ENCODE measurements around the gene TBC1D24.

TBC1D24 gene

DNA sequence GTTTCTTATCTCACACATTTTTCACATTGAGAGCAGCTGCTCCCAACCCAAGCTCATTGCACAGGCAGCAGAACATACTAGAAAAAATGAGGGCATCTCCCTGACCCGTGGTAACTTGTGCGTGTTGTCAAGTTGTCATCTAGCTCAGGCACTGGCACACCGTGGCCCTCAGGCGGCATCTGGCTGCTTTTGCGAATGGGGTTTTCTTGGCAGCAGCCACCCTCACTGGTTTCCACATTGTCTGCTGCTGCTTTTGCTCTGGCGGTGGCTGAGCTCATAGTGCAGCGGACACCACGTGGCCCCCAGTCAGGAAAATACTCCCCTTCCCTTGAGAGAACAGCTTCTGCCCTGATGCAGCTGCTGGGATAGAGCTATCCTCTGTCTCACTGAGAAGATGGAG is 24.4 kb upstream of the TBC1D24 start:
- no peak overlapping the region for H3K4me3 ChIP-seq (ENCODE audit: low read length)
- no peak for DNase-seq (ENCODE audit: low read depth)
- TF ChIP-seq, protein P1, sequence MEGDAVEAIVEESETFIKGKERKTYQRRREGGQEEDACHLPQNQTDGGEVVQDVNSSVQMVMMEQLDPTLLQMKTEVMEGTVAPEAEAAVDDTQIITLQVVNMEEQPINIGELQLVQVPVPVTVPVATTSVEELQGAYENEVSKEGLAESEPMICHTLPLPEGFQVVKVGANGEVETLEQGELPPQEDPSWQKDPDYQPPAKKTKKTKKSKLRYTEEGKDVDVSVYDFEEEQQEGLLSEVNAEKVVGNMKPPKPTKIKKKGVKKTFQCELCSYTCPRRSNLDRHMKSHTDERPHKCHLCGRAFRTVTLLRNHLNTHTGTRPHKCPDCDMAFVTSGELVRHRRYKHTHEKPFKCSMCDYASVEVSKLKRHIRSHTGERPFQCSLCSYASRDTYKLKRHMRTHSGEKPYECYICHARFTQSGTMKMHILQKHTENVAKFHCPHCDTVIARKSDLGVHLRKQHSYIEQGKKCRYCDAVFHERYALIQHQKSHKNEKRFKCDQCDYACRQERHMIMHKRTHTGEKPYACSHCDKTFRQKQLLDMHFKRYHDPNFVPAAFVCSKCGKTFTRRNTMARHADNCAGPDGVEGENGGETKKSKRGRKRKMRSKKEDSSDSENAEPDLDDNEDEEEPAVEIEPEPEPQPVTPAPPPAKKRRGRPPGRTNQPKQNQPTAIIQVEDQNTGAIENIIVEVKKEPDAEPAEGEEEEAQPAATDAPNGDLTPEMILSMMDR (IDR thresholded peaks at IDR 0.05; ENCODE audit: insufficient read depth, low read depth, low read length, missing control alignments) = no peak

DNA sequence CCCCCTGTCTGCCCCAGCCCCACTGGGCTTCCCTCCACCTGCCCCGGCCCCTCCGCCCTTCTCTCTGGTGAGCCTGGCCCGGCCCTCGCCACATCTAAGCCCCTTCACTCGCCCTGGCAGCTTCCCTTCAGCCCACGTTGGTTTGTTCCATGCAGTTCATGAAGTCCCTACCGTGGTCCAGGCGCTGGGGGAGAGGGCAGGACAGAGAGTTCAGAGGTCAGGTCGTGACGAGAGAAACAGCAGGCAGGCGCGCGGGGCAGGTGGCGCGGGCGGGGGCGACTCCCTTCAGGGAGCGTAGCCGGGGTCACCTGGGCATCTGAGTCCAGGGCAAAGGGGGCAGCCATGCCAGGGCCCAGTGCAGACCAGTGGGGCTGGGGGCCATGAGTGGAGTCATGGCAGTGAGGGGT is 23.9 kb upstream of the TBC1D24 start:
- TF ChIP-seq, protein P1 (IDR thresholded peaks at IDR 0.05; ENCODE audit: insufficient read depth, low read depth, low read length, missing control alignments) = no peak
- H3K4me3 ChIP-seq (ENCODE audit: low read length) = no peak overlapping the region
- DNase-seq (ENCODE audit: low read depth) = no peak

DNA sequence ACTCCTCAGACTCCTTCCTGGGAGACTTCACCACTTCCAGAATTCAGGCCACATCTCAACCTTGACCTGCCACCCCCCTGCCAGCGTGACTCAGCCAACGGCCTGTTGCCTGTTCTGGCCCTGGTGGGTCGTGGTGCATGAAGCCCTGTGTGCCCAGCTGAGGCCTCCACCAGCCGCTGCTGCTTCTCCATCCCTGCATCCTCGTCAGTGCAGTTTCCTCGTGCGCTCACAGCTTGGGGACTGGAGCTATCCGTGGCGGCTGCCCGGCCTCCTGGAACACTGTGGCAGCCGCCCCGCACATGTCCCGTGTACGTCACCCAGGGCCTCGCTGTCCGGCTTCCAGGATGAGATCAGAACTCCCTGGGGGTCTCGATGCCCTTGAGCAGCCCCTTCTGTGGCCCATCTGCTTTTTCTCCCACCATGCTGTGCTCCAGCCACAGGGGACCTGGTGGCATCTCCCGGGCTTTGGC is 23.0 kb upstream of the TBC1D24 start:
- TF ChIP-seq, protein P1 (IDR thresholded peaks at IDR 0.05; ENCODE audit: insufficient read depth, low read depth, low read length, missing control alignments) = no peak
- DNase-seq (ENCODE audit: low read depth) = no peak
- no peak overlapping the region for H3K4me3 ChIP-seq (ENCODE audit: low read length)

DNA sequence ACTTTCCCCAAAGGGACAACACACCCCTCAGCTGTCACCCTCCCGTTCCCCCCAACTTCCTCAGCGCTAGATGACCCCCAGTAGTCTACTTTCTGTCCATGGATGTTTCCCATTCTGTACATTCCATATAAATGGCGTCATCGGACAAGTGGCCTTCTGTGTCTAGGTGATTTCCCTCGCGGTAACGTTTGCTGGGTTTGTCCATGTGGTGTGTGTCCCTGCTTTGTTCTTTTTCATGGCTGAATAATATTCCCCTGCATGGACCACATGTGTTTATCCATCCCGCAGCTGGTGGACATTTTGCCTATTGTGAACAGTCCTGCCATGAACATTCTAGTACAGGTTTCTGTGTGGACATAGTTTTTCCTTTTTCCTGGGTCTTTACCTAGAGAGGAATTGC is 22.3 kb upstream of the TBC1D24 start:
- H3K4me3 ChIP-seq (ENCODE audit: low read length) = no peak overlapping the region
- TF ChIP-seq, protein P1 (IDR thresholded peaks at IDR 0.05; ENCODE audit: insufficient read depth, low read depth, low read length, missing control alignments) = no peak
- DNase-seq (ENCODE audit: low read depth) = no peak

DNA sequence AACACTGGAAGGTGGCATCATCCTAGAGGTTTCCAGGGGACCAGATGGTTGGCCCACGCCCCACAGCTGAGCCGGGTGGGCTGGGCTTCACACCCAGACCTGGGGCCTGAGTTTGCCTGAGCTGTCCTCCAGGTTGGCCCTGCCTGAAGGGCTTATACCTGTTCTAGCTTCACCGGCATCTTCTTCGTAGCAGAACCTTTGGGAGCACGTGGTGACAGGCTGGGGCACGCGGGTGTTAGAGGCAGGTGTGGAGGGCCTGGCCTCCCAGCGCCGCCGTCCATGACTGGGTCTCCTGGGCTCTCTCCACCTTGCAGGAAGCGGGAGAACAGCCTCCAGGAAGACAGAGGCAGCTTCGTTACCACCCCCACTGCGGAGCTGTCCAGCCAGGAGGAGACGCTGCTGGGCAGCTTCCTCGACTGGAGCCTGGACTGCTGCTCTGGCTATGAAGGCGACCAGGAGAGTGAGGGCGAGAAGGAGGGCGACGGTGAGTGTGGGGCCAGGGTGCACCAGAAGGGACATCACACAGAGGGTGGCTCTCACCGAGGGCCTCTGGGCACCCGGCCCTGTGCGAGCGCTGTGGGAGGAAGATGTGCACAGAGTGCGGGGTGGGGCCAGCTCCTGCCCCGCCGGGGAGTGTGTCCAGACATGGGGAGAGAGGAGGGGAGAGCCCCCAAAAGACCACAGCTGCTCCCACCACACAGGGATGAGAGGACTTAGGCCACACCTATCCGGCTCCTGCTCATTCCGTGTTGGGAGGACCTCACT is 19.7 kb upstream of the TBC1D24 start:
- TF ChIP-seq, protein P1 (IDR thresholded peaks at IDR 0.05; ENCODE audit: insufficient read depth, low read depth, low read length, missing control alignments) = no peak
- DNase-seq (ENCODE audit: low read depth) = no peak

DNA sequence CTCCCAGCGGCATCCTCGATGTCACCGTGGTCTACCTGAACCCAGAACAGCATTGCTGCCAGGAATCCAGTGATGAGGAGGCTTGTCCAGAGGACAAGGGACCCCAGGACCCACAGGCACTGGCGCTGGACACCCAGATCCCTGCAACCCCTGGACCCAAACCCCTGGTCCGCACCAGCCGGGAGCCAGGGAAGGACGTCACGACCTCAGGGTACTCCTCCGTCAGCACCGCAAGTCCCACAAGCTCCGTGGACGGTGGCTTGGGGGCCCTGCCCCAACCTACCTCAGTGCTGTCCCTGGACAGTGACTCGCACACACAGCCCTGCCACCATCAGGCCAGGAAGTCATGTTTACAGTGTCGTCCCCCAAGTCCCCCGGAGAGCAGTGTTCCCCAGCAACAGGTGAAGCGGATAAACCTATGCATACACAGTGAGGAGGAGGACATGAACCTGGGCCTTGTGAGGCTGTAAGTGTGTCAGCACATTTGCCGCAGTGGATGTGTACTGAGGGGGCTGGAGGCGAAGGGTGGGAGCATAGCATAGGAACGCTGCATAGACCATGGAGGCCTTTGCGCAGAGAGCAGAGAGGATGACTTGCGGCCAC is 18.3 kb upstream of the TBC1D24 start:
- H3K4me3 ChIP-seq (ENCODE audit: low read length) = no peak overlapping the region
- no peak for DNase-seq (ENCODE audit: low read depth)
- TF ChIP-seq, protein P1 (IDR thresholded peaks at IDR 0.05; ENCODE audit: insufficient read depth, low read depth, low read length, missing control alignments) = no peak

More for the DNA sequence above, 19.7 kb upstream of the TBC1D24 start:
- no peak overlapping the region for H3K4me3 ChIP-seq (ENCODE audit: low read length)
